ENCODE measurements around the gene PAQR4.

The PAQR4 gene

DNA sequence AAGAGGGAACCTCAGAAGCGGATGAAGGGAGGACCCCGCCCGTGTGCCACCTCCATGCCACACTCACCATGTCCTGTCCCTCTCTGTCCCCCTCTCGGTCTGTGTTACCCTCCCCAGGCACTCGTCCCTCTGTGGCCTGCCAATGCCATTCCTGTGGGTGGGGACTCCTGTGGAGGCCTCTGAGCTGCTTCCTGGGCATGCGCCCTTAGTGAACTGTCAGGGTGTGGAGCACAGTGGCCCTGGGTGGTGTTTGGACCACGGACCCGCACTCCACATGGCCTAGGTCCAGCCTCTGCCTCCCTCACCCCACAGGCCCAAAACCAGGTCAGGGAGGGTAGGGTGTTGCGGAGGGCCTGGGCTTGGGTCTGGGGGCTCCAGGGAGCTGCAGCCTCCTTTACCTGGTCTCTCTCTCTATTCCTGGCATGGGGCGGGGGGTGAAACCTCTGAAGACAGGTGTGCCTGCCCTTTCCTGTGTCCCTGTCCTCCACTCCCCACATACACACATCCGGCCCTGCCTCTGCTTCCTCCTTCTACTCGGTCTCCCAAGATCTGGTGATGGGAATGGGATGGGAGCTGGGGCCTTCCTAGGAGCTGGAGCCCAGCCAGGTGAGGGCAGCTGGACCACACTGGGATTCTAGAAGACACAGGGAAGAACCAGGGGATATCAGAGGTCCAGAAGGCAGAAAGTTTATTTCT is 22.6 kb downstream of the PAQR4 start:
- H3K9me3 ChIP-seq (ENCODE audit: control insufficient read depth, low read length), result no peaks in the 10 kb centered on the region
- peaks cover 21% of the 10 kb centered on the region for H3K4me1 ChIP-seq (ENCODE audit: control insufficient read depth, insufficient read depth, low read length)

DNA sequence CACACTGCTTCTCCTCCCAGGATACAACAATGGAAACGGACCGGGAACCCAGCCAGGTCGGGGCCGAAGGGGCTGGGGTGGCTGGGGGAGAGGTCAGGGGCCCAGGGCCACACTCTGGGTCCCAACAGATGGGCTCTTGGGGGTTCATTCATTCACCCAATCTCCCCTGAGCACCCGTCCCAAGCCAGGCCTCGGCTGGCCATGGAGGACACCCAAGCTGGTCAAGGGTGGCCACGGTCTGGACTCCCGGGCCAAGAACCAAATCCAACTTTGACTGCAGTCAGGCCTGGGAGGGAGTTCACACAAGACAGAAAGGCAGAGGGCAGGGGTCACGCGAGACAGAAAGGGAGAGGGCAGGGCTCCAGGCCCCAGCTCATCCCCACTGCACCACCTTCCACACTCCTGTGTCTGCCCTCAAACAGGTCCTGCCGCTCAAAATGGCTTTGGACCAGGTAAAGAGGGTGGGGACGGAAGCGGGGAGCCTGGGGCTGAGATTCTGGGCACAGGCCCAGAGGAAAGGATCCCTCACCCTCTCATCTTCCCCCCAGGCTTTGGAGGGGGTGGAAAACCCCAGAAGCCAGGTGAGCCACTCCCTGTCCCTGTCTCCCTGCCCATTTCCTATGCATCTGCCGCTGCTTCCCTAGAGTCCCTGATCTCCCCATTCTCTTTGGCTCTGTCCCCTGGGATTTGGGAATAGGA is 23.4 kb downstream of the PAQR4 start:
- no peak overlapping the region for H3K4me3 ChIP-seq (ENCODE audit: low read length)
- H3K36me3 ChIP-seq (ENCODE audit: control insufficient read depth, insufficient read depth, low read length), result no peaks in the 10 kb centered on the region
- no peaks in the 10 kb centered on the region for H3K9me3 ChIP-seq (ENCODE audit: control insufficient read depth, low read length)
- H3K4me1 ChIP-seq (ENCODE audit: control insufficient read depth, insufficient read depth, low read length), result peaks cover 21% of the 10 kb centered on the region
- no peak overlapping the region for H3K9ac ChIP-seq (ENCODE audit: low read length)
- peaks cover 13% of the 10 kb centered on the region for H3K27me3 ChIP-seq (ENCODE audit: control insufficient read depth, insufficient read depth, low read length)

More for the DNA sequence above, 22.6 kb downstream of the PAQR4 start:
- H3K4me3 ChIP-seq (ENCODE audit: low read length), result no peak overlapping the region
- H3K9ac ChIP-seq (ENCODE audit: low read length), result no peak overlapping the region
- no peaks in the 10 kb centered on the region for H3K36me3 ChIP-seq (ENCODE audit: control insufficient read depth, insufficient read depth, low read length)
- H3K27me3 ChIP-seq (ENCODE audit: control insufficient read depth, insufficient read depth, low read length), result peaks cover 13% of the 10 kb centered on the region

DNA sequence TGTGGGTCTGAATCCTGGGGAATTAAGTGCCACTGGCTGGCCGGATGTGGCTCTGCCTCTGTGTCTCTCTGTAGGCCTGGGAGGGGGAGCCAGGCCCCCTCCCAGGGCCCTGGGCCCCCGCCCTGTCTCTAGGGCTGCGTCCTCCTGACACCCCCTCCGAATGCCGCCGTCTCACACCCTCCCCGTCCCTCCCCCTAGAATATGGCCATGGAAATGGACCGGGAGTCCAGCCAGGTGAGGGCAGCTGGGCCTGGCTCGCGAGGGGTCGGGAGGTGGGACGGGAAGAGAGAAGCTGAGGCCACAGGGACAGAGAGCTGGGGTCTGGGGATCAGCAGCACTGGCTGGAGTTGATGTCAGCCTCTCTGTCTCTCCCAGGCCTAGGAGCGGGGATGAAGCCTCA is 27.1 kb downstream of the PAQR4 start:
- Histone ChIP-seq H3K36me3 (ENCODE audit: control insufficient read depth, insufficient read depth, low read length) (no peaks in the 10 kb centered on the region), H3K27me3 (ENCODE audit: control insufficient read depth, insufficient read depth, low read length) (no peaks in the 10 kb centered on the region), H3K9ac (ENCODE audit: low read length) (no peak overlapping the region), H3K9me3 (ENCODE audit: control insufficient read depth, low read length) (no peaks in the 10 kb centered on the region), H3K4me3 (ENCODE audit: low read length) (no peak overlapping the region), H3K4me1 (ENCODE audit: control insufficient read depth, insufficient read depth, low read length) (peaks cover 10% of the 10 kb centered on the region)

DNA sequence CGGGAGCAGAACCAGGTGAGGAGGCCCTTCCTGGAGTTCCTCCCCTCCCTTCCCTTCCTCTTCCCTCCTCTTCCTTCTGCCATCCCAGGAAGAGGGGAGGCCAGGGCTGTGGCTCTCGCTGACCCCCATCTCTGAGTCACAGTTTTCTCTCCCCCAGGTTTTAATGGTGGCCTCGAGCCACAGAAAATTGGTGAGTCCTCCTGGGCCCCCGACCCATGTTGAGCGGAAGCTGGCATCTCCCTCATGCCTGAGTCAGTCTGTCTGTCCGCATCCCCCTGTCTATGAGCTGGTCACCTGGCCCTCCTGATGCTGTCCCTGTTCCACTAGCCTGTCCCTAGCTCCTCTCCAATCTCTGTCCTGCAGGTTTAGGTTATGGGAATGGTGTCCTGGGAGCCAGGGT is 30.8 kb downstream of the PAQR4 start:
- no peak overlapping the region for H3K9ac ChIP-seq (ENCODE audit: low read length)
- H3K9me3 ChIP-seq (ENCODE audit: control insufficient read depth, low read length), result no peaks in the 10 kb centered on the region
- H3K4me3 ChIP-seq (ENCODE audit: low read length), result no peak overlapping the region
- no peaks in the 10 kb centered on the region for H3K36me3 ChIP-seq (ENCODE audit: control insufficient read depth, insufficient read depth, low read length)
- no peaks in the 10 kb centered on the region for H3K27me3 ChIP-seq (ENCODE audit: control insufficient read depth, insufficient read depth, low read length)
- peaks cover 2% of the 10 kb centered on the region for H3K4me1 ChIP-seq (ENCODE audit: control insufficient read depth, insufficient read depth, low read length)

DNA sequence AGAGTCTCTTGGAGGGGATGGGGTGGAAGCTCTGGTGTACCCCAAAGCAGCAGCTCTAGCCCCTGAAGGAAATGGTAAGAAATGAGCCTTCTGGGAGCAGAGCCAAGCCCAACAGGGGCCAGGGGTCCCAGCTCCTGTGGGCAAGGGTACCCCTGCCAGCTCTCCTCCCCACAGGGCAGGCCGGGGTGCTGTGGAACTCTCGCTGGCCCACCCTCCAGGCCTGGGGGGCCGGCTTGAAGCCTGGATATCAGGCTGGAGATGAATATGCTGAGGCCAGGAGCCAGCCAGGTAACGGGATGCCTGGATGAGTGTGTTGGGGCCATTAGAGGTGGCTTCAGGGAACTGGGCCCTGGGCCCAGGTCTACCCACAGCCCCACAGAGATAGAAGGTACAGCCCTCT is 31.4 kb downstream of the PAQR4 start:
- H3K4me3 ChIP-seq (ENCODE audit: low read length), result no peak overlapping the region
- peaks cover 4% of the 10 kb centered on the region for H3K4me1 ChIP-seq (ENCODE audit: control insufficient read depth, insufficient read depth, low read length)
- H3K9ac ChIP-seq (ENCODE audit: low read length), result no peak overlapping the region
- no peaks in the 10 kb centered on the region for H3K27me3 ChIP-seq (ENCODE audit: control insufficient read depth, insufficient read depth, low read length)
- no peaks in the 10 kb centered on the region for H3K9me3 ChIP-seq (ENCODE audit: control insufficient read depth, low read length)
- H3K36me3 ChIP-seq (ENCODE audit: control insufficient read depth, insufficient read depth, low read length), result no peaks in the 10 kb centered on the region

DNA sequence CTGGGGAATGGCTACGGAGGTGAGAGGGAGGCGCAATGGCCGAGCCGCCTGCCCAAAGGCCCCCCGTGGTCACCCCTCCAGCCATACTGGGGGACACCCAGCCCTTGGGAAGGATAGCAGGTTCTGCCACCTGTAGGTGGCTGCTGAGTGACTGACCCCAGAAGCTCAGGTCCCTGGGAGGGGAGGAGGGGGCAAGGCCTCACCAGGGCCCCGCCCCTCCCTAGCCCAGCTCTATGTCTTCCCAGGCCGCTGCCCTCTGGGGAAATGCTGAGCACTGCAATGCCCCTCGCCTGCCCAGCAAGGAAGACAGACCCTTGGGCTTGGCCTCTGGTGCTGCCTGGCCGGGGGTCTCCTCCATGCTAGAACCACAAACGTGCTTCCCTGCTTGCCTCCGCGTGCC is 32.2 kb downstream of the PAQR4 start:
- Histone ChIP-seq H3K4me3 (ENCODE audit: low read length) (no peak overlapping the region), H3K4me1 (ENCODE audit: control insufficient read depth, insufficient read depth, low read length) (peaks cover 11% of the 10 kb centered on the region), H3K36me3 (ENCODE audit: control insufficient read depth, insufficient read depth, low read length) (no peaks in the 10 kb centered on the region), H3K9ac (ENCODE audit: low read length) (no peak overlapping the region), H3K27me3 (ENCODE audit: control insufficient read depth, insufficient read depth, low read length) (no peaks in the 10 kb centered on the region), H3K9me3 (ENCODE audit: control insufficient read depth, low read length) (no peaks in the 10 kb centered on the region)

DNA sequence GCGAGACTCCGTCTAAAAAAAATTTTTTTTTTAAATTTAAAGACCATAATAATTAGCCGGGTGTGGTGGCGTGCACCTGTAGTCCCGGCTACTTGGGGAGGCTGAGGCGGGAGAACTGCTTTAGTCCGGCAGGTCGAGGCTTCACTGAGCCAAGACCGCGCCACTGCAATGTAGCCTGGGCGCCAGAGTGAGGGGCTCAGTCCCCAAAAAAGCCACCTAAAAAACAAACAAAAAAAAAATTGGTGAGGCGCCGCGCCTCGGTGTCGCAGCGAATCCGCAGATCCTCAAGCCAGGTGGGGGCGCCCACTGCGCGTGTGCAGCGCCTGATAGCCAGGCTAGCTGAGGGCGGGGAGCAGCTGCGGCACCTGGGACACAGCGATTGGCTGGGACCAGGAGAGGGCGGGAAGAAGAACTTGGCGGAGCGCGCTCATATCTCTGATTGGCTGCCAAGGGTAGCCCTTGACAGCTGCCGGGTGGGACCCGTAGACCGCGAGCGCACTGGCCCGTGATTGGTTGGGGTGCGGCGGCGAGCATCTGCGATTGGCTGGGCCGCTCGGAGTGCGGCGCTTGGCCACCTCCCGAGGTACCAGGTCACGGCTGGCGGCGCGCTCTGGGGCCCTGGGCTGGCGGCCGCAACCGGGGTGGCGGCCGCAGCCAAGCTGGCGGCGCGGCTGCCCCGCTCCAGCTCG is 34.6 kb downstream of the PAQR4 start:
- H3K9me3 ChIP-seq (ENCODE audit: control insufficient read depth, low read length), result no peaks in the 10 kb centered on the region
- H3K4me3 ChIP-seq (ENCODE audit: low read length), result no peak overlapping the region
- H3K4me1 ChIP-seq (ENCODE audit: control insufficient read depth, insufficient read depth, low read length), result peaks cover 34% of the 10 kb centered on the region
- peaks cover 8% of the 10 kb centered on the region for H3K27me3 ChIP-seq (ENCODE audit: control insufficient read depth, insufficient read depth, low read length)
- H3K36me3 ChIP-seq (ENCODE audit: control insufficient read depth, insufficient read depth, low read length), result no peaks in the 10 kb centered on the region
- no peak overlapping the region for H3K9ac ChIP-seq (ENCODE audit: low read length)

DNA sequence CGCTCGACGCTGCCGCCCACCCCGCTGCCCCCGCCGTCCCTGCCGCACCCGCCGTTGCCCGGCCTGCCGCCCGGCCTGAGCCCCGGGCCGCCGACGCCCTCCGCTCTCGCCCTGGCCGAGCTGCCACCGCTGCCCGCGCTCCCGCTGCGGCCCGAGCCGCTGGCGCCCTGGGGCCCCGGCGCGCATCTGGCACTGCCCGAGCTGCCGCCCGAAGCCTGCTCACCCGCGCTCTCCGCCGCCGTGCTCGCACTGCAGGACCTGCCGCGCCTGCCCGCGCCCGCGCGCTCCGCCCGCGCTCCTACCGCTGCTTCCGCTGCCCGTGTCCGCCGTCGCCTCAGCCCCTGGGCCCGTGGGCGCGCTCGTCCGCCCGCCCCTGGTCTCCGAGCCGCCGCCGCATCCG is 35.2 kb downstream of the PAQR4 start:
- H3K36me3 ChIP-seq (ENCODE audit: control insufficient read depth, insufficient read depth, low read length), result no peaks in the 10 kb centered on the region
- H3K9ac ChIP-seq (ENCODE audit: low read length), result no peak overlapping the region
- H3K9me3 ChIP-seq (ENCODE audit: control insufficient read depth, low read length), result no peaks in the 10 kb centered on the region
- peaks cover 39% of the 10 kb centered on the region for H3K4me1 ChIP-seq (ENCODE audit: control insufficient read depth, insufficient read depth, low read length)
- no peak overlapping the region for H3K4me3 ChIP-seq (ENCODE audit: low read length)
- H3K27me3 ChIP-seq (ENCODE audit: control insufficient read depth, insufficient read depth, low read length), result peaks cover 8% of the 10 kb centered on the region

DNA sequence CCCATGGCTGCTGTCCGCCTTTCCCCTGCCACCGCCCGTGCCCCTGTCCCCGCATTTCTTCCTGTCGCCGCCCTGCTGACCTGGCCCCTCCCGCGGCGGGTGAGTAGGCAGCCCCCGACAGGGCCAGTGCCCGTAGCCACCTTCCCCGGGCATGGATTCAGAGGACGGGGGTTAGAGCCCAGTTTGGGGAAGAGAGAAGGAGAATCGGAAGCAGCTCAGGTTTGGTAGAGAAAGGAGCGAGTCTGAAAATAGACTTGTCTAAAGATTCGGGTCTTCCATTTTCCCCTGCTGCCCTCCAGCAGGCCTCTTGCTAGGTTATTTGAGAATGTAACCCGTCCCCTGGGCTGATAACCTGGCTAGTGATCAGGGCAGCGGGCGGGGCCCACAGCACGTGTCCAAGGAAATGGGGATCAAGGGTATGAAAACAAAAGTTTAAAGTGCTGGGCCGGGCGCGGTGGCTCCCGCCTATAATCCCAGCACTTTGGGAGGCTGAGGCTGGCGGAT is 35.7 kb downstream of the PAQR4 start:
- H3K36me3 ChIP-seq (ENCODE audit: control insufficient read depth, insufficient read depth, low read length), result no peaks in the 10 kb centered on the region
- peak overlapping the region; percentile 65 for H3K9ac ChIP-seq (ENCODE audit: low read length)
- no peaks in the 10 kb centered on the region for H3K9me3 ChIP-seq (ENCODE audit: control insufficient read depth, low read length)
- H3K4me3 ChIP-seq (ENCODE audit: low read length), result no peak overlapping the region
- H3K4me1 ChIP-seq (ENCODE audit: control insufficient read depth, insufficient read depth, low read length), result peaks cover 44% of the 10 kb centered on the region
- peaks cover 8% of the 10 kb centered on the region for H3K27me3 ChIP-seq (ENCODE audit: control insufficient read depth, insufficient read depth, low read length)

DNA sequence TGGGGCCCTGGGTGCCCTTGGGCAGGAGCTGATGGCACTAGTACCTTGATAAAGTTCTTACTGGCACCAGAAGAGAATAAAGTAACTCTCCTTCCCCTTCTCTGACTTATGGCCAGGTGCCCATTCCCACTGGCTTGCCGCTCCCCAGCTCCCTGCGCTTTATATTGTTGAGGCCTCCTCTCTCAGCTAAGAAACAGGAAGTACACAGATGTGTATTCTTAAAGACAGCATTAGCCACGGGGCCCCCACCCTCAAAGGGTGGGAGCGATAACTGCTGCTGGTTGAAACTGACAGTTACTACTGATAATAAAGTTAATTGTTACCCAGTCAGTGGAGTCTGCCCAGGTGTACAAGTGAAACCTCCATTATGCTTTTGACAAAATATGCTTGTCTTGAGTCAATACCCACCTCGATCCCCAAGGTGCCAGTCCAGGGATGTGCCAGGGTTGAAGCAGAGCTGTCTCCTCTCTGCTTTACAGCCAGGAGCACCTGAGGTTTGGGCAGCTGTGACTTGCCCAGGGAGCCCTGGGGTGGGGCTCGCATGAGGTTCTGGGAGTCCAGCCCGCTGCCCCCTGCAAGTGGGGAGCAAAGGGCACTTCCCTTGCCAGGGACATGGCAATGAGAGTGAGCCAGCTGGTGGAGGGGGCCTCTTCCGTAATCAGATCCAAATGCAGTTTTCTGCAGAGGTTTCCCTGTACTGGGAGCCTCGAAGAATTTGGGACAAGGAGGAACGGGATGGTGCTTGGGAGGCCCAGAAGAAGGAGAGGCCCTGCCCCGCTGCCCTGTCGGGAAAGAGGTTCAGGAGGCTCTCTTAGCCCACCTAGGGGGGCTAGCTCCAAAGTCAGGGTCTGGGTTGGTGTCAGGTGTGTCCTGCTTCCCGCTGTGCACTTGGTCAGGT is 38.2 kb downstream of the PAQR4 start:
- no peak overlapping the region for H3K9ac ChIP-seq (ENCODE audit: low read length)

DNA sequence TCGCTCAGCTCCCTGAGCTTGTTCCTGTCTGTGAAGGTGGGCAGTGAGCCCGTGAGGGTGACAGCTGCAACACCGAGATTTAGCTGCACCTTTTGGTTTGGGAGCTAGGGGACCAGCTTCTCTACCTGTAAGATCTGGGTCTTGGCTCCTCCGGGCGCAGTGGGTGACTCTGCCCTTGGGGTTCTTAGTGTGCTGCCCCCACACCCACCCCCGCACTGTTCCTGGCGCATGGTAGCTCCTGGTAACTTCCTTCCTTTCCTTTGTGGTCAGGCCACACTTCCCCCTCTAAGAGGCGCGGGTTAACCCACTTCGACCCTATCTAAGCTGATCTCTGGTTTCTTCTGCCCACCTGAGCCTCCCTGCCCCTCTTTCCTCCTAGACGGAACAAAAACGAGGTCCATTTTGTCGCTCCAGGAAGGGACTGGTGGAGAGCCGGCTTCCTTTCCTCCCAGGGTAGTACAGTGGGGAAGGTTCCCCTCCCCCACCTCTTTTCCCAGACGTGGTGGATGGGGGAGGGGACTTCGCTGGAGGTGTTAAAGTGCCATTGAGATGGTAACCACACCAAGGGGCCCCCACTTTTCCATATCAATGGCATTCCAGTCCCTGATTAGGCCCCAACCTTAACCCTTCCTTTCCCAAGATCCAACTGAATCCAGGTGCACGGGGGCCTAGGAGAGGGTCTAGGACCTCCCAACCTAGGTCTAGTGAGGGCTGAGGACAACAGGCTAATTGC is 39.0 kb downstream of the PAQR4 start:
- H3K9me3 ChIP-seq (ENCODE audit: control insufficient read depth, low read length), result no peaks in the 10 kb centered on the region
- peaks cover 26% of the 10 kb centered on the region for H3K27me3 ChIP-seq (ENCODE audit: control insufficient read depth, insufficient read depth, low read length)
- H3K9ac ChIP-seq (ENCODE audit: low read length), result peak overlapping the region; percentile 1
- H3K4me1 ChIP-seq (ENCODE audit: control insufficient read depth, insufficient read depth, low read length), result peaks cover 57% of the 10 kb centered on the region
- H3K36me3 ChIP-seq (ENCODE audit: control insufficient read depth, insufficient read depth, low read length), result no peaks in the 10 kb centered on the region
- H3K4me3 ChIP-seq (ENCODE audit: low read length), result no peak overlapping the region

More for the DNA sequence above, 38.2 kb downstream of the PAQR4 start:
- H3K4me1 ChIP-seq (ENCODE audit: control insufficient read depth, insufficient read depth, low read length), result peaks cover 48% of the 10 kb centered on the region
- H3K9me3 ChIP-seq (ENCODE audit: control insufficient read depth, low read length), result no peaks in the 10 kb centered on the region
- H3K4me3 ChIP-seq (ENCODE audit: low read length), result no peak overlapping the region
- H3K36me3 ChIP-seq (ENCODE audit: control insufficient read depth, insufficient read depth, low read length), result no peaks in the 10 kb centered on the region
- H3K27me3 ChIP-seq (ENCODE audit: control insufficient read depth, insufficient read depth, low read length), result peaks cover 18% of the 10 kb centered on the region
